GM12864 (cell line): Measurements from ENCODE around the gene ZHX3.

Experiments used
- DNase-seq: peaks from one replicate; pipeline ENCODE4 v3.0.0-alpha.2; 2011; ENCODE audit warnings: low read depth
- H3K4me3 ChIP-seq: 2 replicates; pipeline ENCODE4 v1.5.1; 2011; ENCODE audit warnings: mild to moderate bottlenecking, low read depth, low read length, control low read depth
- CTCF ChIP-seq: IDR thresholded peaks from 2 replicates; pipeline ENCODE4 v1.5.1; 2011; ENCODE audit warnings: low read depth, mild to moderate bottlenecking, moderate library complexity, low read length, control low read depth, inconsistent platforms; ENCODE audit errors: missing control alignments

Gene ZHX3

GRCh38 chr20:41347523-41348429, 30.2 kb upstream of the ZHX3 start:
- DNase-seq = no peak
- TF ChIP-seq CTCF = no peak
- no peak overlapping the region for H3K4me3 ChIP-seq

GRCh38 chr20:41345729-41346067, 28.2 kb upstream of the ZHX3 start:
- DNase-seq = no peak
- no peak for TF ChIP-seq CTCF
- H3K4me3 ChIP-seq = no peak overlapping the region

GRCh38 chr20:41344938-41345728, 27.6 kb upstream of the ZHX3 start:
- TF ChIP-seq CTCF = no peak

GRCh38 chr20:41344477-41344876, 26.9 kb upstream of the ZHX3 start:
- TF ChIP-seq CTCF = no peak
- no peak for DNase-seq
- H3K4me3 ChIP-seq = no peak overlapping the region

More at GRCh38 chr20:41344938-41345728, 27.6 kb upstream of the ZHX3 start:
- H3K4me3 ChIP-seq = no peak overlapping the region
- no peak for DNase-seq

GRCh38 chr20:41342474-41343464, 25.2 kb upstream of the ZHX3 start:
- H3K4me3 ChIP-seq = no peak overlapping the region
- DNase-seq = no peak
- TF ChIP-seq CTCF = no peak

GRCh38 chr20:41340327-41341055, 23.0 kb upstream of the ZHX3 start, which contains the start of gene LPIN3:
Gene LPIN3, plus strand, starts transcription at chr20:41340821. Its CDS starts 4,983 bp downstream, at chr20:41345804.
- TF ChIP-seq CTCF = no peak
- DNase-seq = no peak
- H3K4me3 ChIP-seq = no peak within 1 kb of the TSS; the same call in 1 of the 2 replicates
